ENCODE data around the gene TMA7. TPM values are rescaled to one million over a fixed set of nuclear protein-coding genes. Genes with fewer than 3 reads are reported as not detected.

TMA7 gene
- total and polyA plus RNA-seq, 9 of the 15 experiments (the other 6 are each of a cell fraction or from before 2014, with no cell fraction given) = 209 to 1,003 (median 486) TPM

DNA sequence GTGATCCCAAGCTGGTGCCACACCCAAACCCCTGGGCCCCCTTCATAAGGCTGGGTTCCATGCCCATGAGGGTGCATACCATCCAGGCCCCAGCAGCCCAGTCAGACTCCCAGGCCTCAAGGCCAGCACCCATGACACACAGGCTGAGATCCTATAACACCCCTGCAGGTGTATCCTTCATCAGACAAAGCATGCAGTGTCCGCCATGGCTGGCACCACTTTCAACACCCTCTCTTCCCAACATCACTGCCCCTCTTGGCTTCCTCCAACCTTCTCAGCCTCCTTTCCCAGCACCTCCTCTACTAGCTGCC, 3.6 kb upstream of the TMA7 start:
- intact Hi-C loops (cut with micrococcal nuclease) = loop anchor here (1.0 to 2.0 kb wide), 4 partner anchors 35 to 242 kb away; no protein-coding TSS in a partner anchor
- Histone ChIP-seq H3K9me1 (ENCODE audit: control insufficient read depth, insufficient read depth, low read length) (peaks cover 6% of the 10 kb centered on the region), H3K27me3 (ENCODE audit: control insufficient read depth in 2 of 2, insufficient read depth in 2 of 2, low read length in 2 of 2) (no peaks in the 10 kb centered on the region; a peak in 1 of 5 replicates), H3K4me2 (ENCODE audit: insufficient read depth, low read length) (no peak overlapping the region), H2AFZ (ENCODE audit: low read depth, low read length) (no peak overlapping the region), H3K27ac (ENCODE audit: extremely low read depth, low read depth, low read length) (no peak overlapping the region), H4K20me1 (replicated peaks; ENCODE audit: control insufficient read depth, insufficient read depth, low read length) (no peaks in the 10 kb centered on the region), H3K9me3 (replicated peaks; ENCODE audit: control insufficient read depth, insufficient read depth, low read depth, low read length) (no peaks in the 10 kb centered on the region), H3K79me2 (ENCODE audit: control insufficient read depth, insufficient read depth, low read length) (peaks cover 28% of the 10 kb centered on the region), H3K4me3 (no peak overlapping the region), H3K36me3 (ENCODE audit: control insufficient read depth, insufficient read depth, low read length) (peaks cover 33% of the 10 kb centered on the region; the same call in 2 of the 3 replicates), H3K9ac (ENCODE audit: insufficient read depth in 1 of 2, low read depth in 2 of 2, low read length in 2 of 2) (peak overlapping the region in 1 of 2 experiments; percentile 46; a peak in 1 of 4 replicates), H3K4me1 (replicated peaks in 1 of 2; ENCODE audit: control insufficient read depth in 2 of 2, insufficient read depth in 2 of 2, low read length in 2 of 2) (peaks cover 14 to 16% of the 10 kb centered on the region in 2 experiments; a peak in 4 of 5 replicates)
- 0% methylated on average over 1 of the region's 1 CpG for WGBS (ENCODE audit: insufficient coverage, low coverage, missing lambda C conversion rate)
- ATAC-seq = no peak
- TF ChIP-seq CEBPZ (IDR thresholded peaks at IDR 0.05; ENCODE audit: borderline replicate concordance, low read depth, low read length) = no peak
- no peak for TF ChIP-seq GABPB1 (CRISPR knock-in tag; IDR thresholded peaks at IDR 0.05)
- FAIRE-seq = no peak
- ChIA-PET POLR2A (interaction anchor here (0.5 to 2.3 kb wide), 14 partner anchors 10 to 278 kb away, joined by 3 to 21 read pairs (median 4); partner anchors contain the start of genes ATRIP and CDC25A), CTCF (ENCODE audit: low intra/inter-chr PET ratio) (interaction anchor here (0.6 to 4.6 kb wide), 6 partner anchors 35 to 1745 kb away, joined by 3 to 59 read pairs (median 14); no protein-coding TSS in a partner anchor)
- no TSS peak for BruUV-seq (replicated peaks)
- in situ Hi-C loops (cut with MboI) = loop anchor here (5.0 to 10.0 kb wide), 4 partner anchors 34 to 242 kb away; no protein-coding TSS in a partner anchor
- DNase-seq (ENCODE audit: extremely low read depth in 1 of 4, low spot score in 3 of 4) = no peak

Measured in K562 (cell line).